Daoy (cell line): Measurements from ENCODE around the gene CMKLR1. TPM values are rescaled to one million over a fixed set of nuclear protein-coding genes. Genes with fewer than 3 reads are reported as not detected.

Experiments used
- DNase-seq: peaks from one replicate; pipeline ENCODE4 v3.0.0-alpha.2; 2015; ENCODE audit warnings: low read depth
- total RNA-seq: library from RNA; depleted of rRNA; stranded (reverse); fragments of >200 nt; shearing (Covaris generic); gene quantifications from 2 replicates; pipeline ENCODE4 v1.2.3, GENCODE V29; 2014

Gene CMKLR1
- total RNA-seq, 1 experiment from 2014 or later, result 0.51 TPM

DNA sequence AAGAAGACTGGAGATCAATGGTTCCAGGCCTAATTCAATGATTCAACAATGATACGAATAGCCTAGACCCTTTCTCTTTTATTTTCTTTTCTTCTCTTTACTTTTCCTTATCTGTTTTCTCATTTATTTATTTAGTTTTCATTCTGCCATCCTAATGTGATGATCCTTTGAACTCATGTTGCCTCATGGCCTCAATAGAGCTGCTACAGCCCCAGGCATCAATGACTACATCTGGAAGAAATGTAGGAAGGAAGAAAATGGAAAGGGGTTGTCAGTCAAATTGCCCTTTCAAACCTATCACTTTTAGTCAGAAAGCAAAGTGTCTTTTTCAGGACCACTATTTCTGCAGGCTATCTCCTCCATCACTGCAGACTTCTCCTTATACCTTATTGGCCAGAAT is 69.9 kb downstream of the CMKLR1 start:
- DNase-seq, result no peak

DNA sequence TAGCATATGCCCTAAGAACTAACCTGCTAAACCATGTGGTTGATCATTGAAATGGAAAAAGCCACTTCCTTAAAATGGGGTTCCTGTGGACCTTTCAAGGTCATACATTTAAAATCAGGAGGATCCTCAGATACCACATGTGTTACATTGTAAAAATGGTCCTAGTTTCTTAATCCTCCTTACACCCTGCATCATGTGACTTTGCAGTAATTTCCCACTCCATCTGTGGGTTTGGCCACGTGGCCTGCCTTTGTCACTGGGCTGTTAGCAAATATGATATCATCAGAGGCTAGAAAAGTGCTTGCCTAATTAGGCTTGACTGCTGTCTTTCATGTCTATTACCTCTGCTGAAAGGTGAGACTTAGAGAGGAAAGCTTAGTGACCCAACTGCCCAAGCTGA is 70.7 kb downstream of the CMKLR1 start:
- no peak for DNase-seq

DNA sequence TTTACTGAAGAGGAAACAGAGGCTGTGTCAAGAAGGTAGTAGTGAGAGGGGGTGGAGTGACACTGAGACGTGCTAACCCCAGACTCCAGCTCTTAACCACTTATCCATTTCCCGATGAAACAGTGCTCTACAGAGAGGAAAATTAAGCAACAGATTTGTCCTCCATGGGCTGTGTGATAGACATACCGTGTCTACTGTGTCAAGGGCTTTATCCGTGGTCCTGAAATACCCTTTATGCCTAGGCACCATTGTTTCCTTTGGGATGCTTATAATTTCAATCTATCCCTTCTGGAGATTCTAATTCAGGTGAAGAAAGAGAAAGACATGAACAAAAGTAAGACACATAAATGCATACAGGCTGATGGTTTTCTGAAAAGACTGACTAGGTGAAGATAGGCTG is 71.7 kb downstream of the CMKLR1 start:
- no peak for DNase-seq

DNA sequence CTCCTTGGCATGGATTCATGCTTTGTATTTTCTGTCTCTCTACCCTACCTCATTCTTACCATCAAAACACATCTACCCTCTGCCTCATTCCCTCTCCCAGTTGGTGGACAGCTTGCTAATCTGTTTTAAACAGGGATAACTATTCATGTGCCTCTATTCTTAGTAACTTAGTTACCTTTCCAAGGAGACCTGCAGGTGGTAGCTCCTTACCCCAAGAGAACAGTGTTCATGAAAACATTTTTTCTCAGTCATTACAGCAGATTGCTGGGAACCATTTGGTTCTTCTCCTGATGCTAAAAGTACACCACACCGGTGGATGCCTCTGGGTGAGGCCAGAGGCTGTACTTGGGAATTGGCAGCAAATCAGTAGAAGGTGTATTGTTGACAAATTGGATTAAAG is 73.0 kb downstream of the CMKLR1 start:
- DNase-seq, result no peak

DNA sequence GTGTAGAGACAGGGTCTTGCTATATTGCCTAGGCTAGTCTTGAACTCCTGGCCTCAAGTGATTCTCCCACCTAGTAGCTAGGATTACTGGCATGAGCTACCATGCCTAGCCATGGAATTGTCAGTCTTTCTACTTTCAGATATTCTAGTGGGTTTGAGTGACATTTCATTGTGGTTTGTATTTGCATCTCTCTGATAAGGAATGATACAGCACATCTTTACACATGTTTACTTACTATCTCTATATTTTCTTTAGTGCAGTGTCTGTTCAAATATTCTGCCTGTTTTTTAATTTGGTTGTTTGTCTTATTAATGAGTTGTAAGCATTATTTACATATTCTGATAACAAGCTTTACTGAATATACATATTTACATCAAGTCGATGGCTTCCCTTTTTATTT is 73.6 kb downstream of the CMKLR1 start:
- no peak for DNase-seq

DNA sequence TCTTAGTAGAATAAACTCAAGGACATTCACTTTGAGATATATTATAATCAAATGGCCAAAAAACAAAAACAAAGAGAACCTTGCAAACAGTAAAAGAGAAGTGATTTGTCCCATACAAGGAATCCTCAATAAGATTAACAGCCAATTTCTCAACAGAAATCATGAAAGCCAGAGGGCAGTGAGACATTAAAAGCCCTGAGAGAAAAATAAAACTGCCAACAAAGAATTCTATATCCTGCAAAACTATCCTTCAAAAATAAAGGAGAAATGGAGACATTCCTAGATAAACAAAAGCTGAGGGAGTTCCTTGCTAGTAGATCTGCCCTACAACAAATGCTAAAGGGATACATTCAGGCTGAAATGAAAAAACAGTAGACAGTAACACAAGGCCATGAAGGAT is 78.1 kb downstream of the CMKLR1 start:
- DNase-seq, result no peak

DNA sequence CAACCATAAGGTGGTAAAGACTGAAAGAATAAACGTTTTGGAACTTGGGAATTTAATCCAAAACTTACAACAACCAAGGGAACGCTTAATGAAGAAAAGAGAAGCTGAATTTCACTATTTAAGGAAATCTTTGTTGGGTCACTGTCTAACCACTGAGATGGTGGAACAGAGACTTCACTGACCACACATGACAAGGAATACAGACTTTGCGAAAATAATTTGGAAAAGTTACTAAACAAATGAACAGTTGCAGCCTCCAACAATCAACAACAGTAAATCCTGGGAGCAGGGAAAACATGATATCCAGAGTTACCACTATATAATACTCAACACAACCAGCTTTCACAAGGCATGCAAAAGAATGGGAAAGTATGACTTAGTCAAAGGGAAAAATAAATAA is 79.1 kb downstream of the CMKLR1 start:
- DNase-seq, result no peak

DNA sequence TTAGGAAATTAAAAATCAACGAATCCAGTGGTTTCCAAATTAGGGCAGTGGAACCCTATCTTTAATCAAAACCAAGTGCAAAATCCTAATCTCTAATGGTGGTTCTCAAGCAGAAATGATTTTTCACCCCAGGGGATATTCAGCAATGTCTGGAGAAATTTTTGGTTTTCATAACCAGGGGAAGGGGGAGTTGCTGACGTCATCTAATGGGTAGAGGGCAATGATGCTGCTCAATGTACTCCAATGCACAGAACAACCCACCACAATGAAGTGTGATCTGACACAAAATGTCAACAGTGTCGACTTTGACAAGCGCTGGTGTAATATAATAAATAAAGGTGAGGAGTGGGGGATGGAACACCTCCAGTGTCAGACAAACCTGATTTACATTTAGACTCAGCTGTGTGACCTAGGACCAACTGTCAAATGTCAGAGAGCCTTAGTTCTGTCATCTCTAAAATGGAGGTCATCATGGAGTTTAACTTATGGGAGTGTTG is 81.5 kb downstream of the CMKLR1 start:
- no peak for DNase-seq

DNA sequence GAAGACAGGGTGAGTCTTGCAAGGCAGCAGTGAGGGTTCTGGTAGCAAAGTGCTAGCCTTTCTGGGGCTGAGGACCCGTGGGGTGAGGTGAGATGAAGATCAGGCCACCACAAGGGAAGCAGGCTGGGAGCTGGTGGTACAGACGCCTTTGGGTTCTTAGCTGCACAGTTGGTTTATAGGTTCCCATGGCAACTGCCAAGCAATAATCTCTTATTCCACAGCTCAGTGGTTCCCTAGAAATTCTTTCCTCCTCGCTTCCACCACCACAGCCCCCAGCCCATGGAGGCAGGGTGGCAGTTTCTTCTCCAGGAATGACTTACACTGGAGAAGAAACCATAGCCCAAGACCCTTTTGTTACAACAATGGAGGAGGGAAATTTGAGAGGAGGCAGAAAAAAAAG is 82.1 kb downstream of the CMKLR1 start:
- no peak for DNase-seq

DNA sequence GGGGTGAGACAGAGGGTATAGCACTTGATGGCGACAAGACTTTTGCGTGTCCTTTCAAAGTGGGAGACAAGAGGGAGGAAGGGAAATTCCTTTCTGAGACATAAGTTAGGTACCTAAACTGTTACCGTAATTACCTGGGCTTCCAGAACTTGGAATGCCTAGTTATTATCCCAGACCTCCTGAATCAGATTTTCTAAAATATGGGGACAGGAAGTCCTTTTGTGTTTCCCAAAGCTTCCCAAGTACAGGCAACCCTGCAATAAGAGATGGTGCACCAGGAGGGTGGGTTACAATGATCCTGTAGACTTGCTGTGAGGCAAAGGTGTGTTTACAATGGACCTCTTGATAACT is 83.9 kb downstream of the CMKLR1 start:
- DNase-seq, result no peak

DNA sequence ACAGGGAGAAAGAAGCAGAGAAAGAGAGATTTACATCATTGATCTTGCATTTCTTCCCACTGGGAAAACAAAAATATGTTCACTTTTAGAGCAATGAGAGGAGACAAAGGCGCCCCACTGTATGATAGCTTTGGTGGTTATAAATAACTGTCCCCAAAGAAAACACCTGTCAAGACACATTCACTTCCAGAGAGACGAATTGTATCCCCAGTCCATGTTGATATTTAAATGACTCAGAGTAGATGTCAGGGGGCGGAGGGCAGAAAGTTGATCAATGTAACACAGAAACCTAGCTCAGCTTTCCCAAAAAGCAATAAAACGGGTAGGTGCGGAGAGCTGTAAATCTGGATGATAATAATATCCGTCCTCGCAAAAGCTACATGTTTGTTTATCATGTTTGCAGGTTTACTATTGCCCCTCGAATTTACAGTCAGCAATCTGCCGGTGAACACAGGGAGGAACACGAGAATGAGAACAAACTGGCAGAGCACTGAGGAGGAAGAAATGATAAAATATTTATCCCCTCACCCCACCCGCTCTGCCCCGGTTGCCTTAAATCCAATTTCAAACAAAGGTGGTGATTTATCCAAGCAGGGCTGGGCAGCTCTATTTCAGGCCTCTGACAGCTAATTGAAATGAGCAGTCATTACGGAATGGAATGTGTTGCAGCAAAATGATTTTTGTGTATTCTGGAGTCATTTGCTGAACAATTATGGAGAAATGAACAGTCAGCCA is 84.4 kb downstream of the CMKLR1 start:
- DNase-seq, result no peak

DNA sequence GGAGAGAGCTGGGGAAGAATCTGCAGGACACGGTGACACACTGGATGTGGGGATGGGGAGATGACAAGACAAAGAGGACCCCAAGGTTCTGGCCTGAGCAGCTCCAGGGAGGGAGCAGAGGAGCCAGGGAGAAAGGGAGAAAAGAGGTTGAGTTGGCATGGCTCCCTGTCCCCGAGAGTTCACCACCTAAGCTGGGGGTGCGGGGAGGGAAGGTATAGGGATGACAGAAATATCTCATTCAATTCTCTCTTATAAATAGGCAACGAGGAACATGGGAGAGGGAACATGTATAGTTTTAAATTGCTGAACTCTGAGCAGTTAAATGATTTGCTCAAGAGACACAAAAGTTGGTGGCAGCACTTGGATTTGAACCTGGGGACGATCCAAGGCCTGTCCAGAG is 85.1 kb downstream of the CMKLR1 start:
- DNase-seq, result no peak

DNA sequence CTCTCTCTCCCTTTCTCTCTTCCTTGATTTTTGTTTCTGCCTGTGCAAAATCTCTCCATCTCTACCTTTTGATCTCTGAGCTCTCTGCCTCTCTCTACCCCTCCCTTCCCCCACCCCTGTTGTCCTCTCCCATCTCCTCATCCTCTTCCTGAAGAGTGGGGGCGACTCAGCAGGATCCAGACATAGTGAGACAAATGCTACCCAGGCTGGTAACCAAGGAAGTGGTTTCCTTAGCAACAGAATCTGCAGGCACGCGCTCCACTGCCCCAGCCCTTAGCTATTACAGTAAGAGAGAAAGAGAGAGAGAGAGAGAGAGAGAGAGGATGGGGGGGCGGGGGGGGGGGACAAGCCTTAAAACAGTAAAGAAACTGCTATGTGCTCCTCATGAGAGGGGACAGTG is 85.6 kb downstream of the CMKLR1 start:
- DNase-seq, result no peak

DNA sequence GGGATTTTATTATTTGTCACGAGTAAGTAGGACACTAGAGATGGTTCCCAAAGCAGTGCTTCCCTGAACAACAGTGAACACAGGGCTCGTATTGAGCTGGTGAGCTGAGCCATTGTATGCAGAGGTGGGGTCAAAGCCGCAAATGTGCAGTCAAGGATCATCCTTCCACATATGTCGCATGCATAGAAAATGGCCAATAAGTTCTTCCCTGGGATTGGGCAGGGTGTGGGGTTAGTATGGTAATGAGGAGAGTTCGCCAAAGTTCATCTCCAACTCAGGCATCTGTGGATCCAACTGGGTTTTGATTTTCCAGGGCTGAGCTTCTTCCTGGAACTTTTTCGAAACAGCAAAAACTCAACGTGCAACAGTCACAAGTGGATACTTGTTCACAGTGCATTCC is 86.6 kb downstream of the CMKLR1 start:
- no peak for DNase-seq

DNA sequence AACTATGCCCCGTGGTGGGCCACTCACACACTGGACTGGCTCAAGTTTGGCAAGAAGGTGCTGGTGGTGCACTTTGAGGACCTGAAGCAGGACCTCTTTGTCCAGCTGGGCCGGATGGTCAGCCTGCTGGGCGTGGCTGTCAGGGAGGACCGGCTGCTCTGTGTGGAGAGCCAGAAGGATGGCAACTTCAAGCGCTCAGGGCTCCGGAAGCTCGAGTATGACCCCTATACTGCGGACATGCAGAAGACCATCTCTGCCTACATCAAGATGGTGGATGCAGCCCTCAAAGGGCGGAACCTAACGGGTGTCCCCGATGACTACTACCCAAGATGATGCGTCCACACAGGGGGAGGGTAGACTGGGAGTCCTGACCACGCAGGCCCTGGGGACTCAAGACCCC is 91.1 kb downstream of the CMKLR1 start:
- DNase-seq, result no peak

DNA sequence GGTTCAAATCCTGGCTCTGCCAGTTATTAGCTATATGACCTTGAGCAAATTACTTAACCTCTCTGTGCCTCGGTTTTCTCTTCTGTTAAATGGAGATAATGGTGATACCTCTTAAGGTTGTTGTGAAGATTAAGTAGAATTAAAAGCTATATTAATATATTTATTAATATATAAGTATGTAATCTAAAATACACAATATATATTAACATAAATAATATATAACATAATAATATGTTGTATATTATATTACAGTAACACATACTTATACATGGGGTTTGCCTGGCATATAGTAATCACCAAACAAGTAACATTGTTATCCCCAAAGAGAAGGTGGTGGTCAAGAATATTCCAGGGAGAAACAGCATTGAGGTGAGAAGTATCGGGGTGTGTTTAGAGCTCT is 92.0 kb downstream of the CMKLR1 start:
- no peak for DNase-seq

DNA sequence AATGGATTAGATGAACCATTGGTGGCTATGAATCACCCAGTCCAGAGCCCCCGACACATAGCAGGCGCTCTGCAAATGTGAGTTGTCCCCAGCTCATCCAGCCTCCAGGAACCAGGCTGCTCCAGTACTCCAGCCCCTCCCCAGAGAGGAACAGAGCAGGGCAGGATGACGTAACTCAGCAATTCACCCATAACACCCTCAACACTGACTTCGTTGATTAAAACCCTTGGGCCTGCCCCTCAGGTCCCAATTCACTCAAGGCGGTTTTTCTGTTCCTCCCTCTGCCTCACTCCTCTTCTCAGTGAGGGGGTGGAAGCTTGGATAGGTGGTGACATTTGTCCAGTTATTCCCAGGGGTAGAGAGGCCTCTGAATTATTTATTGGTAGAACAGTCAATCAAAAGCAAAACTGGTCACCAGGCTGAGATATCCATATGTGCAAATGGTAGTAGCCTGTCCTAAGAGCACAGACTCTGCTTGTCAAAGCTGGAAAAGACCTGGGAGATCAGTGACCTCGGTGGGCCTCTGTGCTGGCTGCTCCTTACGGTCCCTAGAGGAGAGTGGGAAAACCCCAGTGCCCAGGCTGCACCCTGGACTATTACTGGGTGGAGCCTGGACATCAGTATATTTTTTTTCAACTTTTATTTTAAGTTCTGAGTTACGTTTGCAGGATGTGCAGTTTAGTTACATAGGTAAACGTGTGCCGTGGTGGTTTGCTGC is 97.0 kb downstream of the CMKLR1 start:
- peak; percentile 82 for DNase-seq

DNA sequence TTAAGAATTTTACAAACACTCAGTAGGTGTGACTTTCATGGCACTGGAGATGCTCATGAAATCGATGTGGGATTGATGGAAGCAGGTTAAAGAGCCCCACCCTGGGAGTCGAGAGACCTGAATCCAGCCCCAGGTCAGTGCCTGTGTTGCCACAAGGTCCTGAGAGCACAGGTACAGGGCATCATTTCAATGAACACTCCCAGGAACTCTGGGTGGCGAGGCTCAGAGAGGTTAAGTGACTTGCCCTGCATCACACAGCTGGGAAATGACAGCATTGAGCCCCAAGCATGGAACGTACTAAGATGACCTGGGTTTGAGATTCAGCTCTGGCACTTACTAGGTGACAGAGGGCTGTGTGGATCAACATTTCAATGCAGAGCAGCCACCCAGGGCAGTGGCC is 98.2 kb downstream of the CMKLR1 start:
- DNase-seq, result no peak

DNA sequence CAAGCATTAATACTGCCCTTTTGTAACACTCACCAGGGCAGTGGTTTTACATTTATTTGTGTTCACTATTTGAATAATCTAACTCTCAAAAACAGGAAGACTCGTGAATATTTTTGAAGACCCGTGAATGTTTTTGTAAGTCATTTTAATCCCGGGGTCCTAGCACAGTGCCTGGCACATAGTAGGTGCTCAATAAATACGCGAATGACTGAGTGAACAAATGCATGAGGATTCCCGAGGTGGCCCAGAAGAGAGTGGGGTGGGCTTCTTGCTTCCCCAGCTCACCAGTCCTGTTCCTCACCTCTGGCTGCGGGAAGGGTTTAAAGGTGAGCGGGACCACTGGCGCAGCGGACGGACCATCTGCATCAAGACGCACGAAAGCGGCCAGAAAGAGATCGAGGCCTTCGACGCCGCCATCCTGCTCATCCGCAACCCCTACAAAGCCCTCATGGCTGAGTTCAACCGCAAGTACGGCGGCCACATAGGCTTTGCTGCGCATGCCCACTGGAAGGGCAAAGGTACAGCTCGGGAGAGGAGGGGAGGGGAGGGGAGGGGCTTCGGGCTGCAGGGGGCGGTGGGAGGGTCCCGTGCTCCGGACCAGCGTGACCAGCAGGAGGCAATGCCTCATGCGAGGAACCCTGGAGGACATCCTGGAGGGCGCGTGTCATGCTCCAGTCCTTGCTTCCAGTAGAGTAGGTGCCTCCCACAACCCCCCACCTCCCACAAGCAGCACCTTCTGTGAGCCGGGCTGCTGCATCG is 98.9 kb downstream of the CMKLR1 start:
- DNase-seq, result no peak

DNA sequence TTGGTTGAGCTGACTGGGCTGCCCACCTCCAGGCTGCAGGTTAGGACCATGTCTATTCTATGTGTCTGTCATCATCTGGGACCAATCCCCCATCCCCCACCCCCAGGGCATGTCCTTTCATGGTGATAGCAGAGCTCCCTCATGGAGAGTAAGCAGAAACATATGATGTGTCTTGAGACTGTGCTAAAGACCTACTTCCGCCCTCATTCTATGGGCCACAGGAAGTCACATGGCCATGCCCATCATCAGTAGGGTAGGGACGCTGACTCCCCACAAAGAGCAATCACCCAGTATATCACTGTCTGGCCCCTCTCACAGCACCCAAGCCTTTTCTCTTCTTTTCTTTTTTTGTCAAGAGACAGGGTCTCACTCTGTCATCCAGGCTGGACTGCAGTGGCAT is 99.7 kb downstream of the CMKLR1 start:
- no peak for DNase-seq

DNA sequence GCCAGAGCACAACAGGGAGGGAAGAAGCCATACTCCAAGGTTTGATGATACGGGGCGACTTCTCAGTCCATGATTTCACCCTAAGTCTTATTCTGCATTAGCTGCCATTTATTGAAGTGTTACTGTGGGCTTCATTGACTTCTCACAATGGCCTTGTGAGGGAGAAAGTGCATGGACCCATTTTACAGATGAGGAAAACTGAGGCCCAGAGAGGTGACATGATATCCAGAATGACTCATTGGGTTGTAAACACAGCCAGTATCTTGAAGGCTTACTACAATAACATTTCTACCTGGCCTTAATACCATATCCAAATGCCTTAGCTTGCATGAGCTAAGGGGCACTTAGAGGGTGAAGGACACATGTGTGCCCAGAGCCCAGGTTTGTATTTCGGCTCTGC is 100.6 kb downstream of the CMKLR1 start:
- no peak for DNase-seq
